ENCODE measurements around the gene TSR1. TPM values are rescaled to one million over a fixed set of nuclear protein-coding genes. Genes with fewer than 3 reads are reported as not detected.
A peak's percentile ranks its signal among the peaks of the same experiment; 100 is the strongest.
"Not testable (repeated sequence)": the region's sequence is repeated elsewhere in the genome, so short reads cannot be mapped to it uniquely, and the experiment has no call there.

Gene TSR1
- total RNA-seq, 1 donor from 2014 or later: 78.3 TPM

GRCh38 chr17:2344528-2344927 lies 8.3 kb upstream of the TSR1 start:
- no peak for DNase-seq (ENCODE audit: low spot score)
- intact Hi-C loops (cut with micrococcal nuclease): no loop called here
- H3K4me1 Mint-ChIP-seq (ENCODE audit: low read depth): no peaks in the 10 kb centered on the region
- H3K36me3 Mint-ChIP-seq (ENCODE audit: low read depth): peaks cover 12% of the 10 kb centered on the region
- no peak overlapping the region for H3K4me3 Mint-ChIP-seq (ENCODE audit: low read depth)
- no peaks in the 10 kb centered on the region for H3K27me3 Mint-ChIP-seq (ENCODE audit: low read depth)
- no peaks in the 10 kb centered on the region for H3K9me3 Mint-ChIP-seq
- no peak overlapping the region for H3K27ac Mint-ChIP-seq

- Mint-ChIP-seq H3K36me3 (ENCODE audit: low read depth) (peaks cover 12% of the 10 kb centered on the region), H3K9me3 (no peaks in the 10 kb centered on the region), H3K27me3 (ENCODE audit: low read depth) (no peaks in the 10 kb centered on the region), H3K4me1 (ENCODE audit: low read depth) (peaks cover 1% of the 10 kb centered on the region), H3K4me3 (ENCODE audit: low read depth) (no peak overlapping the region), H3K27ac (no peak overlapping the region)
- no peak for DNase-seq (ENCODE audit: low spot score)
- intact Hi-C loops (cut with micrococcal nuclease): no loop called here
Observed at GRCh38 chr17:2343421-2343820, 7.2 kb upstream of the TSR1 start.

- peaks cover 12% of the 10 kb centered on the region for H3K36me3 Mint-ChIP-seq (ENCODE audit: low read depth)
- no peaks in the 10 kb centered on the region for H3K9me3 Mint-ChIP-seq
- H3K4me1 Mint-ChIP-seq (ENCODE audit: low read depth): peaks cover 21% of the 10 kb centered on the region
- peak overlapping the region; percentile 78 for H3K4me3 Mint-ChIP-seq (ENCODE audit: low read depth)
- peak overlapping the region; percentile 49 for H3K27ac Mint-ChIP-seq
- intact Hi-C loops (cut with micrococcal nuclease): no loop called here
- DNase-seq (ENCODE audit: low spot score): no peak
- no peaks in the 10 kb centered on the region for H3K27me3 Mint-ChIP-seq (ENCODE audit: low read depth)
Observed at GRCh38 chr17:2338315-2338657, 2.0 kb upstream of the TSR1 start.

GRCh38 chr17:2337544-2338314 lies 1.5 kb upstream of the TSR1 start:
- DNase-seq (ENCODE audit: low spot score): peak; percentile 43
- peak overlapping the region; percentile 49 for H3K27ac Mint-ChIP-seq
- intact Hi-C loops (cut with micrococcal nuclease): loop anchor here (1.0 to 2.0 kb wide), 3 partner anchors 34 to 283 kb away; partner anchors contain the start of genes HIC1, SMG6 and SRR
- H3K9me3 Mint-ChIP-seq: no peaks in the 10 kb centered on the region
- peak overlapping the region; percentile 78 for H3K4me3 Mint-ChIP-seq (ENCODE audit: low read depth)
- no peaks in the 10 kb centered on the region for H3K27me3 Mint-ChIP-seq (ENCODE audit: low read depth)
- peaks cover 21% of the 10 kb centered on the region for H3K4me1 Mint-ChIP-seq (ENCODE audit: low read depth)
- H3K36me3 Mint-ChIP-seq (ENCODE audit: low read depth): peaks cover 12% of the 10 kb centered on the region

DNA sequence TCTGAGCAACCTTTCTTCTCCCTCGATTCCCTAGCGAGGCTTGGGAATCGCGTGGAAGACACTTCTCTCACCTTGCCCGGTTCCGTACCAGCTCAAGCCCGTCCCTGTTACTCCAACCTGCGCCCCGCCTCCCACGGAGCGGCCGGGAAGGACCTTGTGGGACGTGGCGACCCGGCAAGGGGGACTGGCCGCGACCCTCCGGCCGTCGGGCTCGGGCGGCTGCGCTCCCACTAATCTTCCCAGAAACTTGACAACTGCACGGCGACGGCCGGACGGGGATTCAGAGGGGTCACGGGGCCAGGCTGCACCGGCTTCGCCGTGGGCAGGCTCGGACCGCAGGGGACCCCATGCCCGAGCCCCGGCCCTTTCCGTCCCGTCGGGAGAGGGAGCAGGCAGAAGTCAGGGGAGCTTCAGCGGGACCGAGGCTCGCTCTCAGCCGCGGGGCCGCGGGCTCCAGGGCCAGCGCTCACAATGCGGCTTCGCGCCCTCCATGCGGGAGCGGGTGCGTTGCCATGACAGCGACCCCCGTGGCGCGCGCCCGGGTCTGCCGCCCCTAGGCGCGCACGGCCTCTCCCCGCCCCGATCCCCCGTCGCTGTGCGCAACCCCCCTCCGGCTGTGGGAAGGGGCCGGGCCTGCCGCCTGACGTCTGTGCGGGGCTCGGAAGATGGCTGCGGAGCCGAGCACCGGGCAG lies 741 bp upstream of the TSR1 start, which contains the start of gene SGSM2:
Gene SGSM2, plus strand, starts transcription at position 650 of the 692 bp plus-strand sequence. CDS start 188 bp downstream, outside the sequence.
- H3K36me3 Mint-ChIP-seq (ENCODE audit: low read depth): peaks cover 8% of the 10 kb centered on the region

DNA sequence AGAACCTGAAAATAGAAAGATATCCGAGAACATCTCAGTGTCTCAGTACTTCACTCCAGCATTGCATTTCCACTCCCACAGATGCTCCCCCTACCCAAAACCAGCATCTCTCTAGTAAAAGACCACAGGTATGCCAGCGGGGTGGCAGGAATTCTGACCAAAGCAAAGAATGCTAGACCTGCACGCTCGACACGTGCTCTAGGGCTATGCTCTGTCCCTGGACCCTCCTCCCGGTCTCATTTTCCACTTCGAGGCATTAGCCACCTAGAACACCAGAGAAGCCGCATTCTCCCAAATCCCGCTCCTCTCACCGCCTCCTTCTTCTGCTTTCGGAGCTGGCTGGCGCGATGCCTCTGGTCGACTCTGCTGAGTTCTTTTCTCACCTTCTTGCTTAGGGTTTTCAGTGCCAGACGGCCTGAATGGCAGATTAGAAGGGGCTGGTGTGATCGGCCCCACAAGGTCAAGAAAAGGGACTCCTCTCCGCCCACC lies 487 bp downstream of the TSR1 start:
- Mint-ChIP-seq H3K4me1 (ENCODE audit: low read depth) (peaks cover 21% of the 10 kb centered on the region), H3K27ac (peak overlapping the region; percentile 97), H3K4me3 (ENCODE audit: low read depth) (peak overlapping the region; percentile 100), H3K27me3 (ENCODE audit: low read depth) (no peaks in the 10 kb centered on the region), H3K9me3 (no peaks in the 10 kb centered on the region), H3K36me3 (ENCODE audit: low read depth) (peaks cover 2% of the 10 kb centered on the region)
- intact Hi-C loops (cut with micrococcal nuclease): loop anchor here (2.0 kb wide), 2 partner anchors 57 to 281 kb away; partner anchors contain the start of gene HIC1
- no peak for DNase-seq (ENCODE audit: low spot score)

More for the DNA sequence above, 741 bp upstream of the TSR1 start, which contains the start of gene SGSM2:
- Mint-ChIP-seq H3K27me3 (ENCODE audit: low read depth) (no peaks in the 10 kb centered on the region), H3K4me3 (ENCODE audit: low read depth) (peak within 1 kb of the TSS; percentile 100), H3K4me1 (ENCODE audit: low read depth) (peaks cover 21% of the 10 kb centered on the region), H3K27ac (peak within 1 kb of the TSS; percentile 97), H3K9me3 (no peaks in the 10 kb centered on the region)
- intact Hi-C loops (cut with micrococcal nuclease): loop anchor here (1.0 to 2.0 kb wide), 3 partner anchors 34 to 282 kb away; partner anchors contain the start of genes HIC1, SMG6 and SRR
- DNase-seq (ENCODE audit: low spot score): peak; percentile 58

GRCh38 chr17:2331303-2331702 lies 5.0 kb downstream of the TSR1 start:
- peaks cover 23% of the 10 kb centered on the region for H3K36me3 Mint-ChIP-seq (ENCODE audit: low read depth)
- no peaks in the 10 kb centered on the region for H3K9me3 Mint-ChIP-seq
- intact Hi-C loops (cut with micrococcal nuclease): no loop called here
- H3K4me1 Mint-ChIP-seq (ENCODE audit: low read depth): peaks cover 21% of the 10 kb centered on the region
- no peak overlapping the region for H3K4me3 Mint-ChIP-seq (ENCODE audit: low read depth)
- no peak for DNase-seq (ENCODE audit: low spot score)
- H3K27me3 Mint-ChIP-seq (ENCODE audit: low read depth): no peaks in the 10 kb centered on the region
- no peak overlapping the region for H3K27ac Mint-ChIP-seq

GRCh38 chr17:2323629-2324314 lies 12.5 kb downstream of the TSR1 start:
- peaks cover 2% of the 10 kb centered on the region for H3K4me1 Mint-ChIP-seq (ENCODE audit: low read depth)
- peaks cover 63% of the 10 kb centered on the region for H3K36me3 Mint-ChIP-seq (ENCODE audit: low read depth)
- no peaks in the 10 kb centered on the region for H3K9me3 Mint-ChIP-seq
- no peaks in the 10 kb centered on the region for H3K27me3 Mint-ChIP-seq (ENCODE audit: low read depth)
- no peak overlapping the region for H3K27ac Mint-ChIP-seq
- intact Hi-C loops (cut with micrococcal nuclease): no loop called here
- no peak overlapping the region for H3K4me3 Mint-ChIP-seq (ENCODE audit: low read depth)
- no peak for DNase-seq (ENCODE audit: low spot score)

DNA sequence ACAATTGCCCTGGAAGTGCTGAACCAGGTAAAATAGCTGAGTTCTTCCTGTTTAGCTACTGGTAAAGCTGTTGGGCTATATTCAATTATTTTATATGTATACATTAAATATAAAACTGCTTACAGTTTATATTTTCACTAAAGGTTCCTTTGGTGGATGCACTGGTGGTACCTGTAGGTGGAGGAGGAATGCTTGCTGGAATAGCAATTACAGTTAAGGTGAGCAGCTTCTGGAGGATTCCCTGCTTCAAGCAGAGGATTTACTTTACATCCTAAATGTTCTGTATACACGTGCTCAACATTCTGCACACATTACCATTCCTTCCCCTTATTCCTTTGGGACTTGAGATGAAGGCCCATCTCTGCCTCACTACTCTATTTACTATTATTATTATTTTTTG lies 14.9 kb downstream of the TSR1 start:
- H3K9me3 Mint-ChIP-seq: no peaks in the 10 kb centered on the region
- no peak overlapping the region for H3K4me3 Mint-ChIP-seq (ENCODE audit: low read depth)
- H3K27me3 Mint-ChIP-seq (ENCODE audit: low read depth): no peaks in the 10 kb centered on the region
- no peaks in the 10 kb centered on the region for H3K4me1 Mint-ChIP-seq (ENCODE audit: low read depth)
- intact Hi-C loops (cut with micrococcal nuclease): no loop called here
- DNase-seq (ENCODE audit: low spot score): no peak
- H3K27ac Mint-ChIP-seq: no peak overlapping the region
- peaks cover 54% of the 10 kb centered on the region for H3K36me3 Mint-ChIP-seq (ENCODE audit: low read depth)

- Mint-ChIP-seq H3K9me3 (no peaks in the 10 kb centered on the region), H3K27ac (no peak overlapping the region), H3K36me3 (ENCODE audit: low read depth) (peaks cover 35% of the 10 kb centered on the region), H3K27me3 (ENCODE audit: low read depth) (no peaks in the 10 kb centered on the region), H3K4me1 (ENCODE audit: low read depth) (no peaks in the 10 kb centered on the region), H3K4me3 (ENCODE audit: low read depth) (no peak overlapping the region)
- intact Hi-C loops (cut with micrococcal nuclease): no loop called here
- DNase-seq (ENCODE audit: low spot score): no peak
Observed at GRCh38 chr17:2319051-2319450, 17.2 kb downstream of the TSR1 start.

DNA sequence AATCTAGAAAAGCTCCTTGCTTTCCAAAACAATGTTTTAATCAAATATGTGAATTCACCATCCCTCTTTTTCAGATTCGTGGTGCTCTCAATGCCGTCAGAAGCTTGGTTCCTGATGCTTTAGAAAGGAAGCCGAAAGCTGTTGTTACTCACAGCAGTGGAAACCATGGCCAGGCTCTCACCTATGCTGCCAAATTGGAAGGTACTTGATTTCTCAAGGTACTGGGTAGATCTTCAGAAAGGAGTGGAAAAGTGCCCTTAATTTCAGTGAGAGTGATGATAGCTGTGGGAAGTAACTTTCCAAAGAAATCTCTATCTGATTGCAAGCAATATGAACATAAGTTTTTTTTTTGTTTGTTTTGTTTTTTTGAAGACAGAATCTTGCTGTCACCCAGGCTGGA lies 18.5 kb downstream of the TSR1 start:
- no peaks in the 10 kb centered on the region for H3K9me3 Mint-ChIP-seq
- H3K27ac Mint-ChIP-seq: no peak overlapping the region
- H3K36me3 Mint-ChIP-seq (ENCODE audit: low read depth): peaks cover 22% of the 10 kb centered on the region
- intact Hi-C loops (cut with micrococcal nuclease): no loop called here
- H3K4me3 Mint-ChIP-seq (ENCODE audit: low read depth): no peak overlapping the region
- DNase-seq (ENCODE audit: low spot score): no peak
- no peaks in the 10 kb centered on the region for H3K27me3 Mint-ChIP-seq (ENCODE audit: low read depth)
- H3K4me1 Mint-ChIP-seq (ENCODE audit: low read depth): no peaks in the 10 kb centered on the region

- H3K9me3 Mint-ChIP-seq; intact Hi-C loops (cut with micrococcal nuclease); H3K27ac Mint-ChIP-seq; H3K4me1 Mint-ChIP-seq (ENCODE audit: low read depth); H3K4me3 Mint-ChIP-seq (ENCODE audit: low read depth); H3K27me3 Mint-ChIP-seq (ENCODE audit: low read depth); DNase-seq (ENCODE audit: low spot score): not testable (repeated sequence)
- H3K36me3 Mint-ChIP-seq (ENCODE audit: low read depth): peaks cover 18% of the 10 kb centered on the region
Observed at GRCh38 chr17:2316916-2317205, 19.4 kb downstream of the TSR1 start.
